HG03354 (cell line): ENCODE measurements around the gene DUOXA2.
"Not testable (repeated sequence)": the region's sequence is repeated elsewhere in the genome, so short reads cannot be mapped to it uniquely, and the experiment has no call there.

ENCODE experiments used
- ATAC-seq: cut with Tn5 transposase; IDR thresholded peaks from one replicate; pipeline ENCODE4 v1.9.1; 2021; ENCODE audit warnings: mild to moderate bottlenecking; ENCODE audit not compliant: unreplicated experiment, poor library complexity, severe bottlenecking

The DUOXA2 gene

GRCh38 chr15:45093622-45094357 lies 20.3 kb upstream of the DUOXA2 start:
- ATAC-seq = no peak

DNA sequence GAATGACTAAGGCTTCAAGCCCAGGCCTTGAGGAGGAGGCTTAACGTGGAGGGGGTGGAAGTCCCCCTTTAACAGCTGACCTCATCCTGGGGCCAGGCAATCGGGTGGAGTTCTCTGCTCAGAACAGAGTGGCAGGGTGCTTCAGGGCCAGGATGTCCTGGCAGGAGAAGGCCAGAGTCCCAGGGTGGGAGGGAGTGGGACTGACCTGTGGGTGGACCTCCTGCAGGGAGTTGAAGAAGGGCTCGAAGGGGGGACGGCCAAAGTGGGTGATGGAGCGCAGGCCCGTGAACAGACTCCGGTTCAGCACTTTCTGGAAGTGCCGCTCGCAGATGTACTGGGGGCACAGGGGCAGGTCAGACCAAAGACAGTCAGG lies 19.8 kb upstream of the DUOXA2 start:
- no peak for ATAC-seq

DNA sequence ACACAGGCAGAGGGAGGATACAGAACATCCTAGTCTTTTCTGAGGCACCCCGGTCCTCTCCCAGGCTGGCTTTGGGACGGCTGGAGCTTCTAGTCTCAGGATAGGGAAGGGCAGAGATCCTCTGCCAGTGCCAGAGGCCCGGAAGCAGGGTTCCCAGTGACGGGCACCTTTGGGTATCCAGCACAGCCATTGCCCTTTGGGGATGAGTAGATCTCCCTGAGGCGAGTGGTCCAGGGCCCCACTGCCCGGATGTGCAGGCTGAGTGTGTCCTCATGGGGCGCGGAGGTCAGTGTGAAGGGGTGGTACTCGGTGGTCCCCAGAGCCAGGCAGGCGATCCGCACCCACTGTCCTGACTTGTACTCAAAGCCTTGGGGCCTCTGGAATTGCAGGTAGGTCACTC lies 18.5 kb upstream of the DUOXA2 start:
- ATAC-seq = no peak

GRCh38 chr15:45097466-45097865 lies 16.7 kb upstream of the DUOXA2 start:
- no peak for ATAC-seq

DNA sequence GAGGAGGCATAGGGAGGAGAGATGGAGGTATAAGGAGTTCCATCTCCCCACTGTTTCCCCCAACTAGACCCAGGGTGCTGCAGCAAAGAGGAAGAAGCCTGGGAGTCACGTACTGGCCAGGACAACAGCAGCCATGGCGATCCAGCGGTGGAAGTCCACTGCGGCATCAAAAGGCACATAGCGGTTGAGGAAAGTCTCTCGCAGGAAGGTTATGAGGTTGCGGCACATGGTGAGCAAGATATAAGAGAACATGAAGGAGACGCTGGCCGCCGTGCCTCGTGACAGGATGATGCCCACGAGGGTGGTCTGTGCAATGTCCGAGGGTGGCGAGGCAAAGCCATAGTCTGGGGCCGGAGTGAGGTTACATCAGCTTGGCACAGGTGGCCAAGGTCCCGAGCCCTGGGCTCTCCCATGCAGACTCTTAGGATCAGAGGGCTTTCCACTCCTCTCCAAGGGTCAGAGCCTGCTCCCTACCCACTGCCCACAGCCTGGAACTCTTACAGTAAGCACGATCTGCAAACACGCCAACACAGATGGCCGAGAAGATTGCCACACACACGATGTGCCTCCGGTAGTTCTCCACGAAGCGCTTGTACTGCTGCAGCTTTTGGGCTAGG lies 14.5 kb upstream of the DUOXA2 start:
- ATAC-seq = no peak

DNA sequence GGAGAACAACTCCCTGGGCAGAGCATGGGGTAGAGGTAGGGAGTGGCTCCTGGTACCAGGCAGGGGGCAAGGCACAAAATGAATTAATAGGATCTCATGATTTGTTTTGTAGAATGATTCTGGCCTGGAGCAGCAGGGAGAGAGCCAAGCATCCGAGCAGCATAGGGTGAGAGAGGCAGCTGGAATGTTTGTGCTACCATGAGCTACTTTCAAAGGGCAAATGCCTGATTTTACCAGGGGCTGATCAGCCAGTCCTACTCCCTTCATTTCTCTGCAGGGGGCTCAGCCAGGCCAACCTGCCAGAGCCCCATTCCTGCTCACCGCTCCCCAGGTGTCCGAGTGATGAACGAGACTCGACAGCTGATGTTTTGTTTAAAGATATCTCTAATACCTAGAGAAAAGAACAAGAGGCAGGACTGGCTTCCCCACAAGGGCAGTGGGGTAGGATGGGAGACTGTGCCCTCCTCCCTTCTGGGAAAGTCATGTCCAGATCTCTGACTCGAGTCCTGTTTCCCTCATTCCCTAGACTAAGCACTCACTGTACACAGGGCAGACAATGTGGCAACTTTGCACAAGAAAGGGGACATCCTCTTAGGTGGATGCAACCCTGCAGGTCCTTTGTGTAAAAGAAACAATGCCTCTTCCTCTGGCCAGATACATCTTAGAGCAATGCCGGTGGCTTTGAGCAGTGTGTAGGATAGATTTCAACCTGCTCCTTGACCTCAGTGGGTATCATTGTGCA lies 13.1 kb upstream of the DUOXA2 start:
- no peak for ATAC-seq

- no peak for ATAC-seq
These were observed 12.4 kb upstream of the DUOXA2 start for GRCh38 chr15:45101749-45102148.

DNA sequence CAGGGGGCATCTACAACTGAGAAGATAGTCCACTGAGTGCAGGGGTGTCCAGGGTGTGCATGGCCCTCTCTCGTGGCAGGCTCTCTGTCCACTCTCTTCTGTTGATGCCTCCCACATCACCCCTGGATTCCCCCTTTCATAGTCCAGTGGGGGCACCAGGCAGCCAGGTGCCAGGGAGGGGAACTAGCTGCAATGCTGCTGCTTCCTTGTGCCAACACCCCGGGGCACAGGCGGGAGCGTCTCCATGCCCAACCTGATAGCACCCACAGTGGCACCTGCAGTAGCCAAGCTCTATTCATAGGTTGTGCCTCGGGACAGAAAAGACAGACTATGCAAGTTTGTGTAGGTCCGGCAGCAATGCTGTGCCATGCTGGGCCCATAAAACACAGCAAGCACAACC lies 11.9 kb upstream of the DUOXA2 start:
- ATAC-seq = no peak

DNA sequence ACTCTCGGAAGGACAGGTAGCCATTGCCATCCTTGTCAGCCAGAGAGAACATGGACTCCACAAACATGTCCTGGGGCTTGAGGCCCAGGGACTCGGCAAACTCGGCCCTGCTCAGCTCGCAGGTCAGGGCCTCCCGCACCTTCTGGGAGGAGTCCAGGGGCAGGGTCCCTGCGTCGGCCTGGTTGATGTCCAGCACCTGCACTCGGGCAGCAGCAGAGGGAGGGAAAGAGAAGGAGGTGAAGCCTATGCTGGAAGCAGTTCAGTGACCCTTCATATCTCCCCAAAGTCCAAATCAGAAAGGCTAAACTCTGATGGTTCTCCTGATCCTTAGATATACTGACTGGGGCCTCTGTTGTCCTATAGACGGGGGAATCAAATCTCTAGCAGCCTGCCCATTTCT lies 10.0 kb upstream of the DUOXA2 start:
- not testable (repeated sequence) for ATAC-seq

DNA sequence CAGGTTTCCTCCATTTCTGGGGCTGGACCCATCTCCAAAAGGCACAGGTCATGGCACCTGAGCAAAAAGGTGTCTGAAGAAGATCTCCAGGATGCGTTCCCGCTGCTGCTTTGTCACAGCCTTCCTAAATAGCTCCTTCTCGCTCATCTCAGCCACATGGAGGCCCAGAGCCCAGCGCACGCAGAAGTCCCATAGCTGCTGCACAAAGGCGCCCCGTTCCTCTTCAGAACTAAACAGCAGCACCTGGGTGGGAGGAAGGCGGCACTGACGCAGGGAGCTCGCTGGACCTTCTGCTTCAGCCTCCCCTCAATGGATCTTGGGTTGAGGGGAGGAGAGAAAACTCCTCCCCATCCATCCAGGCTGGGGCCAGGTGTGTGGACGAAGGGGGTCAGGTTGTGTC lies 8.5 kb upstream of the DUOXA2 start:
- ATAC-seq = no peak

DNA sequence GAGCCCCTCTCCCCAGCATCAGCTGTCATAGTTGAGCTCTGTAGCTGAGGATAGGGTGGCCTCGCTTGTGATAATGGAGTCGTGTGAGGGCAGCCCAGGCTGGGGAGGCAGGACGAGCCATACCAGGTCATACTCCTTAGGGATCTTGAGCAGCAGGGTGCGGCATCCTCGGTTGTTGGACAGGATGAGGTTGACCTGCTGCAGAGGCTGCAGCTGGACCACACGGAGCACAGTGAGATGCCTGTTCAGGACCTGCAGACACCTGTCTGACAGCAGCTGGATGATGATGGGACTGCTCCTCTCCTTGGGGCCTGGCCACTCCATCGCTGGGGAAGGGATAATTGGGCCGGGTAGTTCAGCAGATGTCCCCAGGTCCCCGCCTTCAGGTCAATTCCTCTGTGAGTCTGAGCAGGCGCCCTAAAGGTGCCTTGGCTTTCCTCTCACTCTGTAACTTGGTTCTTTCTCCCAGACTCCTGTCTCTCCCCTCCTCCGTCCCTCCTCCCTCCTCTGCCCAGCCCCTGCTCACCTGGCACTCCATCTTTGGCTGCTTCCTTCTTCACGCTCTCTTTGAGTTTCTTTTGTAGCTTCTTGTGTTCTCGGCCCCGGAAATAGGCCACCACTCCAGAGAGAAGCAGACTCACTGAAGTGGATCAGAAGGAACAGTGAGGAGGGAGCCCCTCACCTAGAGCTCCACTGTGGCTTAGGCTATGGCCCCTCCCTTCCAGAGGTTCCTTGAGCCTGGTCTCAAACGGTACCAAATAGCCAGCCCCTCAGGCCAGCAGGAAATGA lies 7.9 kb upstream of the DUOXA2 start:
- no peak for ATAC-seq

DNA sequence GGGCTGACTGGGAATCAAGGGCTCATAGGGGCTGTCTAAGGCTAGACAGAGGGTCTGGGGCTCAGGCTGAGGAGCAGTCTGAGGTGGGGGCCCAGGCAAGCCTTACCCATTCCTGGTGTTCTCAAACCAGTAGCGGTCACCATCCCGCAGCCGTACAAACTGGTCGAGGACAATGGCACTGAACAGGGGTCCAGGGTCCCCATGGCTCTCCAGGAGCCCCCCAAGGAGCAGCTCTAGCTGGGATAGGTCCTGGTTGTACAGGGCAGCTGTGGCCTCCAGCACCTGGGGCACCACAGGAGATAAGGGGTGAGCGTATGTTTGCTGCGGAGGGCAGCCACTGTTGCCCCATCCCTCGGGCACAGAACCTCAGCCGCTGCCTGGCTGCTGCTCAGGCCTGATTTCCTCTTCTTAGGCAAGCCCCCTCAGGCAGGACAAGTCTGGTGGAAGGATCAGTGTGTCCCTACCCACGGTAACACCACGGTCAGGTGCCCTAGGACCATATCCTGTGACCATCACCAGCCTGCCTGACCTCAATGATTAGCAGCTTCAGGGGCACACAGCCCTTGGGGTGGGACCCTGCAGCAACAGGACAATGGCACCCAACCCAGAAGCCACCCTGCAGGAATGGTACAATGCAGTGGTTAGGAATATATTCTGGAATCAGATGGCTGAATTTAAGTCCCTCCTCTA lies 6.0 kb upstream of the DUOXA2 start:
- no peak for ATAC-seq

DNA sequence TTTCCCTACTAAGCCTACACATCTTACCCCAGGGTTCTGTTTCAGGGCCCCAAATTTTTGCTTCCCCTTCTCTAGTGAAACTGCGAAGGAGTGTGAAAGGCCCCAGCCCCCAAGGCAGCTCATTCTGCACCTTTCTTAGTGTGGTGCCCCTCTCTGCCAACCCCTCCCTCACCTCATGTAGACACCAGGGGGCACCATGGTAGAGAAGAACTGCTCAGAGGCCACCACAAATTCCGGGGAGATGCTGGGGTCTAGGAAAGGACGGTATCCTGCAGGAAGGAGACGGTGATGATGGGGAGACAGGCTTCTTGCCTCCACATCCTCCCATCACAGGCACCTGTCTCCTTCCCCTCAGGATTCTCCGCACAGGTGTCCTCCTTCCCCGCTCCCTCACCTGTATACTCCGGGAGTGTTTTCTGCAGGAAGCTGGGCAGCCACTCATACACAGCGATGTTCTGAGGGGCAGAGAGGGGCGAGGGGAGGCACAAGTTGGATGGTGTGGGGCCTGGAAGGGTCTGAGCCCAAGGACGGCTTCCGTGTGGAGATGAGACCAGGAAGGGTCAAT lies 3.8 kb upstream of the DUOXA2 start:
- ATAC-seq = no peak

DNA sequence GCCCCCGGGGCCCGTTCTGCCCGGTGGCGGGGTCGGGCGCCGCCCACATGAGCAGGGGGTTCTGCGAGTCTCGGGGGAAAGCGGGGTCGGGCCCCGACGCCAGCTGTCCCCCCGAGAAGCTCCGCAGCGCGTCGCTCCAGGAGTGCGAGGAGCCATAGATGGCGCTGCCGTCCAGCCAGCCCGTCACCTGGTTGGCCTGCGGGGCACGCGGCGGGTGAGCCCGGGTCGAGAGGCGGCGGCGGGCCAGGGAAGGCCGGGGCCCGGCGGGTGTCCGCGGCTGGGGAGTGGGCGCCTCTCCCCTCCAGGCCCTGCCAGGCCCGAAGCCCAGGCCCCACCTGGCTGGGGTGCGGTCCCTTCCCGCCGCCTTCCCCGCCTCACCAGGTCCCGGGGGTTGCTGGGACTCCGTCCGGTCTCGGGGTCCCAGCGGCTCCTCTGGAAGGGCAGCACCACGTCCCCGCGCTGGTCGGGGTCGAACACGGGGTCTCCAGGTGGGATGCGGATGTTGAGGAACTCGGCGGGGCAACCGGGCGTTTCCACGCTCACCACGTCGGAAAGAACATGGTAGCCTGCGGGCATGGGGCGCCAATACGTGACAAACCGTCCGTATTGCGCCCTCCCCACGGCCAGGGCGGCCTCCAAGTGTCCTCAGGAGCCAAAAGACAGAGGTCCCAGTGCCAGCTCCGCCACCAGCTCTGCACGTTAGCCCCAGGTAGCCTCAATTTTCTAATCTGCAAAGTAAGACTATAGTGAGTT lies 2.6 kb upstream of the DUOXA2 start:
- ATAC-seq = no peak

DNA sequence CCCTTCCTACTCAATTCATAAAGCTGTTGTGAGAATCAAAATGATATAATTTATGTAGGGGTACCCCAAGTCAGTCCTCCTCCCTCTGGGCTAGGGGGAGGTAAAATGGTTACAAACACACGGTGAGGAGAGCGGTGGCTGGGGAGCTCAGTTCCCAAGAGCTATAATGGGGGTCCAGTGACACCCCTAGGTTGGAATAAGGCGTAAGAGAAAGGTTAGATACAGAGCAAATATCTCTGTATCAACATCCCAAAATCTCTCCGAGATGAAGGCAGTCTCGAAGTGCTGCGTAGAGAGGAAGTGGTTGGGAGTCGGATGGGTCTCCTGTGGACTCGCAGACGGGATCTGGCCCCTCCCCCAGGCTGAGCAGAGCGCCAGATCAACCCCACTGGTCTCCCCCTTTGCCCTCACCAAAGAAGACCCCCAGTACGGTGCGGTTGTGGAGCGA lies 2.0 kb upstream of the DUOXA2 start:
- no peak for ATAC-seq

GRCh38 chr15:45112591-45113379 lies 1.3 kb upstream of the DUOXA2 start:
- ATAC-seq = no peak

DNA sequence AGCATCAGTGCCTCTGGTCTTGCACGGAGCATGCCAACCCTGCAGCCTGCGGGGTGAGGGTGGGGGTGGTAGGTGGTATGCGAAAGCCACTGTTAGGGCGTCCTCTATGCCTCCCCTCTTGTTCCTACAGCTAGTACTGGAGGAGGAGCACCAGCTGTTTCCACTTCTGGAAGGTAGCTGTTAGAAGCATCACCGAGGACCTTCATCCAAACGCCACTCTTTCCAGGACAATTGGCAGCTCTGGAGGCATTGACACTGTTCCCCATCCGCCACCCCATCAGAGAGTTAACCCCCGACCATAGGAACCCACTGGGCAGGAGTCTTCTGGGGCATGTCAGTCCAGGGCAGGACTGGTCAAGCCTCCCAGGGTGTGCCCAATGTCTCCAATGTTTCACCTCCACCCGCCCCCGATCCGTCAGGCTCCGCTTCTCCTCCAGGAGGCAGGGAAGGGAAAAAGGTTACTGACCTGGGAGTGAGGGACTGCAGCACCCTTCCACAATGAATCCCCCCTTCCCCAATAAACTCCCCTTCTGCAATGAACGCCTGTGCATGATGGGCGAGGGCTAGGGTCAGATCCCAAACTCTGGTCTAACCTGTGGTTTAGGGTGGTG lies 641 bp upstream of the DUOXA2 start:
- no peak for ATAC-seq

DNA sequence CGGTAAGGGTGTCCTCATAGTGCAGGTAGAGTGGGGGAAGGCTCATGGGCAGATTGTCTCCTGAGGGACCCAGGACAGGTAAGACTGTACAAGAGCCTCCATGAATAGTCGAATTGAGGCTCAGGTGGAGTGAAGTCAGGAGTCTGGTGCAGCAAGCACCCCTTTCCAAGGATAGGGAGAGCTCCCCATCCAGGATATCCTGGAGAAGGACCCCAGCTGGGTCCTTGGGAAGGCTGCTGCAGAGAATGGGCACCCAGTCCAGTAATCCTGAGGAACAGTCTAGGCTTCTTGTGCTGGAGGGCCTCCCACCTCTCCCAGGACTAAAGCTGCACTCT lies 592 bp downstream of the DUOXA2 start:
- ATAC-seq = no peak
